Left lung (tissue), 10 donors: Measurements from ENCODE around the gene S1PR2. TPM values are rescaled to one million over a fixed set of nuclear protein-coding genes. Genes with fewer than 3 reads are reported as not detected.

Experiments used
- ATAC-seq: fragments of 200-7000 bp; cut with Tn5 transposase; one replicate; pipeline ENCODE4 v1.9.1; 2020; ENCODE audit warnings: moderate library complexity
- DNase-seq, 4 donors: peaks; one replicate each; pipeline ENCODE4 v3.0.0-alpha.2; 2013 to 2020
- H3K27ac ChIP-seq, 2 donors: fragments of 200-600 bp; sonication (generic) in 1 of 2; one replicate each; pipeline versions ENCODE4 v1.5.0 to v1.8.0; 2020 to 2021
- H3K27me3 ChIP-seq, 2 donors: fragments of 200-600 bp; sonication (generic) in 1 of 2; one replicate each; pipeline versions ENCODE4 v1.5.0 to v1.8.0; 2020 to 2021
- H3K36me3 ChIP-seq, 2 donors: fragments of 200-600 bp; sonication (generic) in 1 of 2; one replicate each; pipeline versions ENCODE4 v1.5.0 to v1.8.0; 2020 to 2021
- H3K4me1 ChIP-seq, 2 donors: fragments of 200-600 bp; one replicate each; pipeline ENCODE4 v1.8.0; 2021
- H3K4me3 ChIP-seq, 2 donors: fragments of 200-600 bp; sonication (generic) in 1 of 2; one replicate each; pipeline versions ENCODE4 v1.5.0 to v1.8.0; 2020 to 2021; ENCODE audit warnings: mild to moderate bottlenecking in 1 of 2
- H3K9me3 ChIP-seq, 2 donors: fragments of 200-600 bp; sonication (generic) in 1 of 2; one replicate each; pipeline versions ENCODE4 v1.5.0 to v1.8.0; 2020 to 2021
- intact Hi-C, 2 donors: fragments of 100-400 bp; cut with DNase I; formaldehyde crosslinking; loops; one replicate each; pipeline versions ENCODE4 v1.11.2 to v1.14.2; 2022
- polyA plus RNA-seq, 6 donors: library from polyadenylated mRNA; unstranded; fragments of 120-200 nt; gene quantifications; one replicate each; pipeline ENCODE4 v1.2.1, GENCODE V29; 2013; ENCODE audit not compliant: insufficient read length in 6 of 6
- total RNA-seq, 2 donors: library from RNA; stranded (reverse); fragmentation: NEBNext Ultra II Directional; extraction: Animal tissue kit (Norgen Biotek cat#: 25700); gene quantifications; one replicate each; pipeline ENCODE4 v1.2.1, GENCODE V29; 2021
- TF ChIP-seq, protein P1 (sequence below), 2 donors: fragments of 200-600 bp; sonication (generic) in 1 of 2; IDR thresholded peaks; one replicate each; pipeline versions ENCODE4 v1.5.0 to v1.8.0; 2021; ENCODE audit warnings: antibody characterized with exemption in 2 of 2
- donor health status: DM: no; HTN: yes; CAD: no.
- donor health status: DM: no; HTN: no; CAD: no.

S1PR2 gene
- total and polyA plus RNA-seq, 8 donors = 25.6 to 47.6 (median 41.4) TPM

DNA sequence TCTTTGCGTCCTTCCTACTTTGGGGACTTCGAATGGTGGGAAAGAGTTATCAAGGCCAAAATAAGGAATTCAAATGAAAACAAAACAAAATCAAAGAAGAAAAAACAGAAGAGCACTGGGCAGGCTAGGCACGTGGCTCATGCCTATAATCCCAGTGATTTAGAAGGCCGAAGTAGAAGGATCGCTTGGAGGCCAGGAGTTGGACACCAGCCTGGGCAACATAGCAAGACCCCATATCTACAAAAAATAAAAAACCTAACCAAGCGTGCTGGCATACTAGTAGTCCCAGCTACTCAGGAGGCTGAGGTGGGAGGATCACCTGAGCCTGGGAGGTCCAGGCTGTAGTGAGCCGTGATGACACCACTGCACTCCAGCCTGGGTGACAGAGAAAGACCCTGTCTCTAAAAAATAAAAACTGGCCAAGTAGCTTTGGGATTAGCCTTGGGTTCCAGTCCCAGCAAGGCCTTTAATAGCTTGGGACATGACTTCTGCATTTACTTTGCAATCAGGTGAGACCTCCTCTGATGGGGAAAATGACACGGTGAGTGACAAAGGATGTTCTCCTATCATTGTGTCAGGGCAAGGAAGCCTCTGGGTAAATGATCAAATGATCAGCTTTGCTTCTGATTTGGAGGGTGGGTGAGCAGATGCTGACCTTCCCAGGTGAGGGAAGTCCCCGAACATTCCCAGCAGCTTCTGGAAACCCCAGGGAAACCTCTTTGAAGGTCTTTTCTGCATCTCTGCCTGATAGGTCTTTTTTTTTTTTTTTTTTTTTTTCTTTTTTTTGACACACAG lies 46.9 kb upstream of the S1PR2 start:
- intact Hi-C loops = no loop called here
- H3K4me3 ChIP-seq = no peak overlapping the region
- DNase-seq (no peak), ATAC-seq (no peak)
- TF ChIP-seq, protein P1, sequence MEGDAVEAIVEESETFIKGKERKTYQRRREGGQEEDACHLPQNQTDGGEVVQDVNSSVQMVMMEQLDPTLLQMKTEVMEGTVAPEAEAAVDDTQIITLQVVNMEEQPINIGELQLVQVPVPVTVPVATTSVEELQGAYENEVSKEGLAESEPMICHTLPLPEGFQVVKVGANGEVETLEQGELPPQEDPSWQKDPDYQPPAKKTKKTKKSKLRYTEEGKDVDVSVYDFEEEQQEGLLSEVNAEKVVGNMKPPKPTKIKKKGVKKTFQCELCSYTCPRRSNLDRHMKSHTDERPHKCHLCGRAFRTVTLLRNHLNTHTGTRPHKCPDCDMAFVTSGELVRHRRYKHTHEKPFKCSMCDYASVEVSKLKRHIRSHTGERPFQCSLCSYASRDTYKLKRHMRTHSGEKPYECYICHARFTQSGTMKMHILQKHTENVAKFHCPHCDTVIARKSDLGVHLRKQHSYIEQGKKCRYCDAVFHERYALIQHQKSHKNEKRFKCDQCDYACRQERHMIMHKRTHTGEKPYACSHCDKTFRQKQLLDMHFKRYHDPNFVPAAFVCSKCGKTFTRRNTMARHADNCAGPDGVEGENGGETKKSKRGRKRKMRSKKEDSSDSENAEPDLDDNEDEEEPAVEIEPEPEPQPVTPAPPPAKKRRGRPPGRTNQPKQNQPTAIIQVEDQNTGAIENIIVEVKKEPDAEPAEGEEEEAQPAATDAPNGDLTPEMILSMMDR (IDR thresholded peaks at IDR 0.05) = no peak
- peaks cover 0 to 100% of the 10 kb centered on the region in 2 donors for H3K36me3 ChIP-seq
- H3K9me3 ChIP-seq = no peaks in the 10 kb centered on the region
- H3K4me1 ChIP-seq = peaks cover 10 to 95% of the 10 kb centered on the region in 2 donors
- H3K27ac ChIP-seq = peak overlapping the region; percentile 59 to 65
- H3K27me3 ChIP-seq = no peaks in the 10 kb centered on the region

DNA sequence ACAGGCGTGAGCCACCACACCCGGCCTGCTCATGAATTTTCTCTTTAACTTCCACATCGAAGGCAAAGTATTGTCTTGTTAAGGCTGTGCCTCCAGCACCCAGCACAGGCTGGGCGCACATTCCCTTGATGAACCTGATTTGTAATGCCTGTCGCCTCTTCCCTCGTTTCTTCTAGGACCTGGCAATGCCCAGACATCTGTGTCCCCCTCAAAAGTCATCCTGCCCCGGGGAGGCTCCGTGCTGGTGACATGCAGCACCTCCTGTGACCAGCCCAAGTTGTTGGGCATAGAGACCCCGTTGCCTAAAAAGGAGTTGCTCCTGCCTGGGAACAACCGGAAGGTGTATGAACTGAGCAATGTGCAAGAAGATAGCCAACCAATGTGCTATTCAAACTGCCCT lies 43.5 kb upstream of the S1PR2 start:
- no peaks in the 10 kb centered on the region for H3K27me3 ChIP-seq
- H3K9me3 ChIP-seq = no peaks in the 10 kb centered on the region
- H3K4me3 ChIP-seq = peak overlapping the region in 1 of 2 donors; percentile 65
- no peak for DNase-seq
- peak overlapping the region; percentile 31 to 96 for H3K27ac ChIP-seq
- no peak for ATAC-seq
- H3K36me3 ChIP-seq = peaks cover 0 to 70% of the 10 kb centered on the region in 2 donors
- H3K4me1 ChIP-seq = peaks cover 14 to 88% of the 10 kb centered on the region in 2 donors
- TF ChIP-seq, protein P1 (IDR thresholded peaks at IDR 0.05) = no peak
- intact Hi-C loops = loop anchor here in 1 of 2 donors (5.0 kb wide), 1 partner anchor 118 kb away; no protein-coding TSS in a partner anchor

DNA sequence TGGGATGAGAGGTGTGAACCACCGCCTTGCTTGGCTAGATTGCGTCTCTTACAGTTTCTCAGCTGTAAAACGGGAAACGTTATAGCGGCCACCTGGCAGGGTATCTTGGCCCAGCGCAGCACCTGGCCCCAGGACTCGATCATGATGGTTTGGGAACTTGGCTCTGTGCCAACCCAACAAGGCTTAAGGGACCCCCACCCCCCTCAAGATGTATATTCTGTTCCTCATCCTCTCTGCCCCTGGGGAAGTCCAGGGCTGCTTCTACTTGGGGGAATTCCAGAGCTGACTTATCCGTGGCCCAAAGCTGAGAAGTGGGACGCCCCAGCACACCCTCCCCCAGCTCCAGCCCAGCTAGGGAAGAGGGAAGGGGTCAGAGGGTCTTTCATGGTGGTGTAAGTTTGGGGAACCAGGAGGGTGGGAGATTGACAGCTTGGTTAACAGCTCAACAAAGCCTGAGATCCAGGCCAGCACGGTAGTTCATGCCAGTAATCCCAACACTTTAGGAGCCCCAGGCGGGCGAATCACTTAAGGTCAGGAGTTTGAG lies 40.5 kb upstream of the S1PR2 start:
- Histone ChIP-seq H3K9me3 (no peaks in the 10 kb centered on the region), H3K27me3 (no peaks in the 10 kb centered on the region), H3K36me3 (peaks cover 0 to 41% of the 10 kb centered on the region in 2 donors), H3K4me1 (peaks cover 3 to 76% of the 10 kb centered on the region in 2 donors), H3K27ac (peak overlapping the region; percentile 96 to 99), H3K4me3 (peak overlapping the region; percentile 51 to 65)
- intact Hi-C loops = loop anchor here in 1 of 2 donors (5.0 kb wide), 1 partner anchor 121 kb away; no protein-coding TSS in a partner anchor
- TF ChIP-seq, protein P1 (IDR thresholded peaks at IDR 0.05) = no peak
- peak; percentile 2 for ATAC-seq
- no peak for DNase-seq

DNA sequence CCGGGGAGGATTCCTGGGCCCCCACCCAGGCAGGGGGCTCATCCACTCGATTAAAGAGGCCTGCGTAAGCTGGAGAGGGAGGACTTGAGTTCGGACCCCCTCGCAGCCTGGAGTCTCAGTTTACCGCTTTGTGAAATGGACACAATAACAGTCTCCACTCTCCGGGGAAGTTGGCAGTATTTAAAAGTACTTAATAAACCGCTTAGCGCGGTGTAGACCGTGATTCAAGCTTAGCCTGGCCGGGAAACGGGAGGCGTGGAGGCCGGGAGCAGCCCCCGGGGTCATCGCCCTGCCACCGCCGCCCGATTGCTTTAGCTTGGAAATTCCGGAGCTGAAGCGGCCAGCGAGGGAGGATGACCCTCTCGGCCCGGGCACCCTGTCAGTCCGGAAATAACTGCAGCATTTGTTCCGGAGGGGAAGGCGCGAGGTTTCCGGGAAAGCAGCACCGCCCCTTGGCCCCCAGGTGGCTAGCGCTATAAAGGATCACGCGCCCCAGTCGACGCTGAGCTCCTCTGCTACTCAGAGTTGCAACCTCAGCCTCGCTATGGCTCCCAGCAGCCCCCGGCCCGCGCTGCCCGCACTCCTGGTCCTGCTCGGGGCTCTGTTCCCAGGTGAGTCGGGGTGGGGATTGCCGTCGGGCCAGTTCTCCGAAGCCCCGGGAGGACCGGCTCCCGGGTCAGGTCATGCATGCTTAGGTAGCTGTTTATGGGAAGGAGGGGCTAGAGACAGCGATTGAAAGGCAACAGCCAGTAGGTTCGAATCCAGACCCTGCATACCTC lies 39.7 kb upstream of the S1PR2 start, which contains the start of gene ICAM1:
Gene ICAM1, plus strand, starts transcription at position 505 of the 779 bp plus-strand sequence. Its CDS starts 40 bp downstream, at position 545.
- Histone ChIP-seq H3K27me3 (no peaks in the 10 kb centered on the region), H3K36me3 (peaks cover 0 to 33% of the 10 kb centered on the region in 2 donors), H3K27ac (peak within 1 kb of the TSS; percentile 96 to 99), H3K9me3 (no peaks in the 10 kb centered on the region), H3K4me1 (peaks cover 3 to 69% of the 10 kb centered on the region in 2 donors), H3K4me3 (peak within 1 kb of the TSS; percentile 51 to 65)
- DNase-seq (peak; percentile 65 to 96 (median 88)), ATAC-seq (peak; percentile 75)
- intact Hi-C loops = loop anchor here in 1 of 2 donors (5.0 kb wide), 1 partner anchor 121 kb away; no protein-coding TSS in a partner anchor
- TF ChIP-seq, protein P1 (IDR thresholded peaks at IDR 0.05) = peak in 1 of 2 donors; percentile 31
